HepG2 (cell line): Measurements from ENCODE around the gene LYZ. TPM values are rescaled to one million over a fixed set of nuclear protein-coding genes. Genes with fewer than 3 reads are reported as not detected.
A peak's percentile ranks its signal among the peaks of the same experiment; 100 is the strongest.

Experiments used
- EP300 ChIP-seq, 3 experiments: sonication (generic) in 1 of 3; formaldehyde crosslinking in 1 of 3; IDR thresholded peaks; 2 replicates each; pipeline versions ENCODE4 v1.5.1 to v1.6.1; 2011 to 2020; ENCODE audit warnings: low read depth in 2 of 3, low read length in 2 of 3, borderline replicate concordance in 1 of 3, improper control_type of control experiment in 1 of 3, mild to moderate bottlenecking in 1 of 3, missing genetic modification reagents in 1 of 3, moderate library complexity in 1 of 3
- ERF ChIP-seq: IDR thresholded peaks from 2 replicates; pipeline ENCODE4 v1.6.1; 2018; ENCODE audit warnings: missing biosample characterization, missing genetic modification reagents
- GFI1 ChIP-seq: sonication (generic); formaldehyde crosslinking; IDR thresholded peaks from 2 replicates; pipeline ENCODE4 v1.5.0; 2020; ENCODE audit warnings: missing genetic modification reagents, mild to moderate bottlenecking, borderline replicate concordance
- ISL2 ChIP-seq: sonication (generic); formaldehyde crosslinking; IDR thresholded peaks from 2 replicates; pipeline ENCODE4 v1.5.0; 2020; ENCODE audit warnings: missing genetic modification reagents
- NCOA2 ChIP-seq: sonication (generic); formaldehyde crosslinking; IDR thresholded peaks from 2 replicates; pipeline ENCODE4 v1.8.0; 2022; ENCODE audit warnings: inconsistent platforms
- NFE2 ChIP-seq: sonication (generic); formaldehyde crosslinking; IDR thresholded peaks from 2 replicates; pipeline ENCODE4 v1.4.0; 2020; ENCODE audit warnings: missing genetic modification reagents
- NFKBIZ ChIP-seq: IDR thresholded peaks from 2 replicates; pipeline ENCODE4 v1.6.1; 2018; ENCODE audit warnings: missing genetic modification reagents, missing compliant biosample characterization
- RBFOX2 ChIP-seq: fragments of 200-400 bp; formaldehyde crosslinking; IDR thresholded peaks from 2 replicates; pipeline ENCODE4 v1.6.1; 2017; ENCODE audit warnings: low read depth, mild to moderate bottlenecking, low read length
- SIX1 ChIP-seq: sonication (generic); formaldehyde crosslinking; IDR thresholded peaks from 2 replicates; pipeline ENCODE4 v1.4.0; 2020; ENCODE audit warnings: missing genetic modification reagents, borderline replicate concordance
- SMAD1 ChIP-seq: sonication (generic); formaldehyde crosslinking; IDR thresholded peaks from 2 replicates; pipeline ENCODE4 v1.4.0; 2020; ENCODE audit warnings: missing genetic modification reagents, low read depth, mild to moderate bottlenecking, borderline replicate concordance
- SP1 ChIP-seq, 2 experiments: fragments of 450-650 bp in 1 of 2; sonication (generic) in 1 of 2; formaldehyde crosslinking in 1 of 2; IDR thresholded peaks; 2 replicates each; pipeline versions ENCODE4 v1.4.0 to v1.6.1; 2016 to 2020; ENCODE audit warnings: missing genetic modification reagents in 1 of 2
- TAF1 ChIP-seq: sonication (generic); formaldehyde crosslinking; IDR thresholded peaks from 2 replicates; pipeline ENCODE4 v1.4.0; 2020; ENCODE audit warnings: missing genetic modification reagents
- TBL1XR1 ChIP-seq: fragments of 150-350 bp; IDR thresholded peaks from 2 replicates; pipeline ENCODE4 v1.6.1; 2014; ENCODE audit warnings: borderline replicate concordance, low read length; ENCODE audit not compliant: partially characterized antibody
- YEATS4 ChIP-seq: sonication (generic); formaldehyde crosslinking; IDR thresholded peaks from 2 replicates; pipeline ENCODE4 v1.4.0; 2020; ENCODE audit warnings: missing genetic modification reagents, borderline replicate concordance
- ZC3H13 ChIP-seq: sonication (generic); formaldehyde crosslinking; IDR thresholded peaks from 2 replicates; pipeline ENCODE4 v1.8.1; 2023; ENCODE audit warnings: mild to moderate bottlenecking, missing genetic modification reagents, moderate library complexity
- ZFX ChIP-seq: sonication (generic); formaldehyde crosslinking; IDR thresholded peaks from 2 replicates; pipeline ENCODE4 v1.4.0; 2020; ENCODE audit warnings: mild to moderate bottlenecking, low read depth, missing genetic modification reagents, moderate library complexity
- ZNF224 ChIP-seq: sonication (generic); formaldehyde crosslinking; IDR thresholded peaks from 2 replicates; pipeline ENCODE4 v1.5.0; 2020; ENCODE audit warnings: mild to moderate bottlenecking, missing genetic modification reagents
- ZNF329 ChIP-seq: sonication (generic); formaldehyde crosslinking; IDR thresholded peaks from 2 replicates; pipeline ENCODE4 v1.9.0; 2021; ENCODE audit warnings: low read depth, mild to moderate bottlenecking, missing genetic modification reagents
- ZNF34 ChIP-seq: sonication (generic); formaldehyde crosslinking; IDR thresholded peaks from 2 replicates; pipeline ENCODE4 v1.4.0; 2020; ENCODE audit warnings: mild to moderate bottlenecking, missing genetic modification reagents, borderline replicate concordance
- ZNF577 ChIP-seq: sonication (generic); formaldehyde crosslinking; IDR thresholded peaks from 2 replicates; pipeline ENCODE4 v1.4.0; 2020; ENCODE audit warnings: mild to moderate bottlenecking, low read depth, missing genetic modification reagents, borderline replicate concordance
- ZNF615 ChIP-seq: sonication (generic); formaldehyde crosslinking; IDR thresholded peaks from 2 replicates; pipeline ENCODE4 v1.5.0; 2020; ENCODE audit warnings: mild to moderate bottlenecking, missing genetic modification reagents, borderline replicate concordance
- ZNF724P ChIP-seq: sonication (generic); formaldehyde crosslinking; IDR thresholded peaks from 2 replicates; pipeline ENCODE4 v1.8.0; 2022; ENCODE audit warnings: missing genetic modification reagents, borderline replicate concordance
- ZNF841 ChIP-seq: sonication (generic); formaldehyde crosslinking; IDR thresholded peaks from 2 replicates; pipeline ENCODE4 v1.8.1; 2023; ENCODE audit warnings: missing genetic modification reagents, borderline replicate concordance
- polyA plus RNA-seq, 8 experiments: library from polyadenylated mRNA; depleted of rRNA in 3 of 8; stranded (reverse) in 7 of 8; unstranded in 1 of 8; fragments of >200 nt; fragmentation: Illumina TruSeq in 4 of 8; extraction: Trizol in 4 of 8; gene quantifications; 2 replicates each; pipeline versions ENCODE4 v1.2.1 to v1.2.3, GENCODE V29; 2011 to 2016; ENCODE audit warnings: low read depth in 4 of 8, missing spikeins in 1 of 8, mixed read lengths in 1 of 8; ENCODE audit not compliant: insufficient read depth in 1 of 8
- total RNA-seq, 5 experiments: library from RNA; depleted of rRNA; stranded (reverse); fragments of >200 nt; fragmentation: Illumina TruSeq; extraction: Trizol; gene quantifications; 2 replicates each; pipeline ENCODE4 v1.2.3, GENCODE V29; 2016; ENCODE audit warnings: low read depth in 1 of 5
- TF ChIP-seq, protein P1 (sequence below): sonication (generic); formaldehyde crosslinking; IDR thresholded peaks from 2 replicates; pipeline ENCODE4 v1.4.0; 2020; ENCODE audit warnings: missing genetic modification reagents
- TF ChIP-seq, protein P2 (sequence below): sonication (generic); formaldehyde crosslinking; IDR thresholded peaks from 2 replicates; pipeline ENCODE4 v1.4.0; 2020; ENCODE audit warnings: mild to moderate bottlenecking, missing genetic modification reagents

LYZ gene
- total and polyA plus RNA-seq, 2 of the 13 experiments (the other 11 are each of a cell fraction or from before 2014, with no cell fraction given): 1,788 to 2,054 TPM

DNA sequence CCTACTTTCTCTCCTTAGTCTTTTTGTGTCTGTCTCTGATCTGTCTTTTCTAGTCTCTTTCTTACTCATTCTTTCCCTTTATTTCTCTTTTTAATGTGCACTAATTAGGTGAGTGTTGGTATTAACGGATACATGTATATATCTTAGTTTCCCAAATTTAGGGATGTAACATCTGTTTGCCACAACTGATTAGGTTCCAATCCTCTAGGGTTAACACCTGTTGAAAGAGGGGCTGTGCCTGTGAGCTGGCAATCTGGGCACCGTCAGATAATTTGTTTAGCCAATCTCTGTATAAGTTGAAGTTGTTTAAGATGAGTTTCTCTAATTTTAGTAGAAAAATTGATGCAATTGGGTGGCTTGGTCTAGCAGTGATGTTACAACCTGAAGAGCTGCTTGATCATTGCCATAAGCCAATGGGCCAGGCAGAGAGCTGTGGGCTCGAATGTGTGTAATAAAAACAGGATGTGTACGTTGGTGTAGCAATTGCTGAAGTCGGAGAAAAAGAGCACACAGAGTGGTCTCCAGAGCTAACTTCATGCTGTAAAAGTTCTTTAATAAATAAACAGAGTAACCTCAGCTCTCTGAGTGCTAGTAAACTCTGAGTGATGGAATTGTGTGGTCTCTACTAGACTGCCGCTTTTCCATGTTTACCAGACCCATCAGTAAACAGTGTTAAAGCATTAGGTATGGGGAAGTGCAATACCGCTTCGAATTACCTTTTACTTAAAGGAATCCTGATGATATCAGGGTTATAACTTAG lies 18.3 kb upstream of the LYZ start (continued):
- TF ChIP-seq, protein P1, sequence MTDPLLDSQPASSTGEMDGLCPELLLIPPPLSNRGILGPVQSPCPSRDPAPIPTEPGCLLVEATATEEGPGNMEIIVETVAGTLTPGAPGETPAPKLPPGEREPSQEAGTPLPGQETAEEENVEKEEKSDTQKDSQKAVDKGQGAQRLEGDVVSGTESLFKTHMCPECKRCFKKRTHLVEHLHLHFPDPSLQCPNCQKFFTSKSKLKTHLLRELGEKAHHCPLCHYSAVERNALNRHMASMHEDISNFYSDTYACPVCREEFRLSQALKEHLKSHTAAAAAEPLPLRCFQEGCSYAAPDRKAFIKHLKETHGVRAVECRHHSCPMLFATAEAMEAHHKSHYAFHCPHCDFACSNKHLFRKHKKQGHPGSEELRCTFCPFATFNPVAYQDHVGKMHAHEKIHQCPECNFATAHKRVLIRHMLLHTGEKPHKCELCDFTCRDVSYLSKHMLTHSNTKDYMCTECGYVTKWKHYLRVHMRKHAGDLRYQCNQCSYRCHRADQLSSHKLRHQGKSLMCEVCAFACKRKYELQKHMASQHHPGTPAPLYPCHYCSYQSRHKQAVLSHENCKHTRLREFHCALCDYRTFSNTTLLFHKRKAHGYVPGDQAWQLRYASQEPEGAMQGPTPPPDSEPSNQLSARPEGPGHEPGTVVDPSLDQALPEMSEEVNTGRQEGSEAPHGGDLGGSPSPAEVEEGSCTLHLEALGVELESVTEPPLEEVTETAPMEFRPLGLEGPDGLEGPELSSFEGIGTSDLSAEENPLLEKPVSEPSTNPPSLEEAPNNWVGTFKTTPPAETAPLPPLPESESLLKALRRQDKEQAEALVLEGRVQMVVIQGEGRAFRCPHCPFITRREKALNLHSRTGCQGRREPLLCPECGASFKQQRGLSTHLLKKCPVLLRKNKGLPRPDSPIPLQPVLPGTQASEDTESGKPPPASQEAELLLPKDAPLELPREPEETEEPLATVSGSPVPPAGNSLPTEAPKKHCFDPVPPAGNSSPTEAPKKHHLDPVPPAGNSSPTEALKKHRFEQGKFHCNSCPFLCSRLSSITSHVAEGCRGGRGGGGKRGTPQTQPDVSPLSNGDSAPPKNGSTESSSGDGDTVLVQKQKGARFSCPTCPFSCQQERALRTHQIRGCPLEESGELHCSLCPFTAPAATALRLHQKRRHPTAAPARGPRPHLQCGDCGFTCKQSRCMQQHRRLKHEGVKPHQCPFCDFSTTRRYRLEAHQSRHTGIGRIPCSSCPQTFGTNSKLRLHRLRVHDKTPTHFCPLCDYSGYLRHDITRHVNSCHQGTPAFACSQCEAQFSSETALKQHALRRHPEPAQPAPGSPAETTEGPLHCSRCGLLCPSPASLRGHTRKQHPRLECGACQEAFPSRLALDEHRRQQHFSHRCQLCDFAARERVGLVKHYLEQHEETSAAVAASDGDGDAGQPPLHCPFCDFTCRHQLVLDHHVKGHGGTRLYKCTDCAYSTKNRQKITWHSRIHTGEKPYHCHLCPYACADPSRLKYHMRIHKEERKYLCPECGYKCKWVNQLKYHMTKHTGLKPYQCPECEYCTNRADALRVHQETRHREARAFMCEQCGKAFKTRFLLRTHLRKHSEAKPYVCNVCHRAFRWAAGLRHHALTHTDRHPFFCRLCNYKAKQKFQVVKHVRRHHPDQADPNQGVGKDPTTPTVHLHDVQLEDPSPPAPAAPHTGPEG (CRISPR knock-in tag): no peak
- no peak for TF ChIP-seq TBL1XR1
- TF ChIP-seq RBFOX2: peak; percentile 48
- TF ChIP-seq ZNF329 (CRISPR knock-in tag): no peak
- no peak for TF ChIP-seq ZFX
- no peak for TF ChIP-seq ISL2
- TF ChIP-seq TAF1 (CRISPR knock-in tag): peak; percentile 50; the same call in 1 of the 2 replicates
- 0 out of 4 replicates have a peak, but pooled peaks of 1 of the 2 experiments have one; percentile 20 for TF ChIP-seq EP300 (IDR thresholded peaks at IDR 0.05; ENCODE audit: low read depth in 2 of 2, low read length in 2 of 2)
- TF ChIP-seq EP300 (CRISPR knock-in tag; IDR thresholded peaks at IDR 0.05; ENCODE audit: borderline replicate concordance): no peak
- no peak for TF ChIP-seq ZNF841 (CRISPR knock-in tag)
- TF ChIP-seq ERF (CRISPR knock-in tag): no peak
- no peak for TF ChIP-seq ZNF34
- no peak for TF ChIP-seq ZNF615
- TF ChIP-seq SIX1 (CRISPR knock-in tag): no peak
- no peak for TF ChIP-seq ZNF724P (CRISPR knock-in tag)
- no peak for TF ChIP-seq NFE2 (CRISPR knock-in tag)
- TF ChIP-seq NFKBIZ (CRISPR knock-in tag): no peak
- no peak for TF ChIP-seq SMAD1
- no peak for TF ChIP-seq GFI1 (CRISPR knock-in tag)
- TF ChIP-seq, protein P2, sequence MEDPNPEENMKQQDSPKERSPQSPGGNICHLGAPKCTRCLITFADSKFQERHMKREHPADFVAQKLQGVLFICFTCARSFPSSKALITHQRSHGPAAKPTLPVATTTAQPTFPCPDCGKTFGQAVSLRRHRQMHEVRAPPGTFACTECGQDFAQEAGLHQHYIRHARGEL: no peak
- no peak for TF ChIP-seq SP1 (IDR thresholded peaks at IDR 0.05)
- no peak for TF ChIP-seq SP1 (CRISPR knock-in tag; IDR thresholded peaks at IDR 0.05)
- TF ChIP-seq NCOA2 (CRISPR knock-in tag): 0 out of 2 replicates have a peak, but pooled peaks have one; percentile 11
- TF ChIP-seq YEATS4 (CRISPR knock-in tag): no peak
- no peak for TF ChIP-seq ZNF577
- TF ChIP-seq ZC3H13 (CRISPR knock-in tag): no peak
- TF ChIP-seq ZNF224 (CRISPR knock-in tag): no peak
